K562 (cell line): Measurements from ENCODE around the gene INCENP. TPM values are rescaled to one million over a fixed set of nuclear protein-coding genes. Genes with fewer than 3 reads are reported as not detected.
A peak's percentile ranks its signal among the peaks of the same experiment; 100 is the strongest.

Experiments
- AFF4 ChIP-seq: sonication (generic); formaldehyde crosslinking; IDR thresholded peaks from 2 replicates; pipeline ENCODE4 v1.8.0; 2023; ENCODE audit warnings: mild to moderate bottlenecking, missing genetic modification reagents
- CBFB ChIP-seq: sonication (generic); formaldehyde crosslinking; IDR thresholded peaks from 2 replicates; pipeline ENCODE4 v1.4.0; 2020; ENCODE audit warnings: mild to moderate bottlenecking, missing genetic modification reagents
- E2F4 ChIP-seq: sonication (generic); formaldehyde crosslinking; IDR thresholded peaks from 2 replicates; pipeline ENCODE4 v1.8.0; 2022; ENCODE audit warnings: mild to moderate bottlenecking, low read depth, missing genetic modification reagents
- ELF1 ChIP-seq: fragments of 200-800 bp; sonication (Bioruptor generic); IDR thresholded peaks from 2 replicates; pipeline ENCODE4 v1.6.1; 2016; ENCODE audit warnings: missing genetic modification characterization, missing compliant biosample characterization
- FIP1L1 ChIP-seq: fragments of 200-400 bp; formaldehyde crosslinking; IDR thresholded peaks from 2 replicates; pipeline ENCODE4 v1.6.1; 2018; ENCODE audit warnings: mild to moderate bottlenecking, low read depth, low read length; ENCODE audit not compliant: poor library complexity, severe bottlenecking
- FOXP1 ChIP-seq: sonication (generic); formaldehyde crosslinking; IDR thresholded peaks from 2 replicates; pipeline ENCODE4 v1.8.0; 2022; ENCODE audit warnings: mild to moderate bottlenecking, missing genetic modification reagents
- HES1 ChIP-seq: fragments of 450-650 bp; IDR thresholded peaks from 2 replicates; pipeline ENCODE4 v1.6.1; 2016; ENCODE audit warnings: low read depth, mild to moderate bottlenecking, moderate library complexity
- NCOA2 ChIP-seq, 2 experiments: fragments of 450-650 bp; IDR thresholded peaks; 2 replicates each; pipeline ENCODE4 v1.6.1; 2018; ENCODE audit warnings: mild to moderate bottlenecking in 2 of 2, moderate library complexity in 1 of 2; ENCODE audit not compliant: partially characterized antibody in 2 of 2
- NONO ChIP-seq, 2 experiments: fragments of 200-400 bp in 1 of 2; fragments of 450-650 bp in 1 of 2; formaldehyde crosslinking in 1 of 2; IDR thresholded peaks; 2 replicates each; pipeline ENCODE4 v1.6.1; 2017; ENCODE audit warnings: low read depth in 2 of 2, mild to moderate bottlenecking in 2 of 2, moderate library complexity in 2 of 2, low read length in 1 of 2
- PHB2 ChIP-seq: fragments of 450-650 bp; IDR thresholded peaks from 2 replicates; pipeline ENCODE4 v1.6.1; 2017; ENCODE audit warnings: low read depth
- POLR2AphosphoS5 ChIP-seq: IDR thresholded peaks from 2 replicates; pipeline ENCODE4 v1.6.1; 2011; ENCODE audit warnings: mild to moderate bottlenecking, low read depth, low read length, moderate library complexity; ENCODE audit not compliant: control insufficient read depth, insufficient read depth
- PTRF ChIP-seq: fragments of 450-650 bp; IDR thresholded peaks from 2 replicates; pipeline ENCODE4 v1.6.1; 2016; ENCODE audit warnings: mild to moderate bottlenecking, missing genetic modification characterization, missing compliant biosample characterization
- PURB ChIP-seq: sonication (generic); formaldehyde crosslinking; IDR thresholded peaks from 2 replicates; pipeline ENCODE4 v1.9.0; 2021; ENCODE audit warnings: low read depth, mild to moderate bottlenecking, missing genetic modification reagents
- RBM15 ChIP-seq: fragments of 200-400 bp; formaldehyde crosslinking; IDR thresholded peaks from 2 replicates; pipeline ENCODE4 v1.6.1; 2018; ENCODE audit warnings: mild to moderate bottlenecking, low read length, moderate library complexity; ENCODE audit not compliant: insufficient read depth
- TAL1 ChIP-seq: fragments of 450-650 bp; IDR thresholded peaks from 2 replicates; pipeline ENCODE4 v1.6.1; 2016; ENCODE audit warnings: mild to moderate bottlenecking
- THRAP3 ChIP-seq: fragments of 450-650 bp; IDR thresholded peaks from 2 replicates; pipeline ENCODE4 v1.6.1; 2016; ENCODE audit warnings: mild to moderate bottlenecking, inconsistent platforms, borderline replicate concordance
- ZKSCAN1 ChIP-seq: fragments of 150-350 bp; IDR thresholded peaks from 2 replicates; pipeline ENCODE4 v1.6.1; 2016; ENCODE audit warnings: low read depth, low read length
- ZNF699 ChIP-seq: fragments of 250-450 bp; sonication (Bioruptor Pico); IDR thresholded peaks from 2 replicates; pipeline ENCODE4 v1.8.0; 2021; ENCODE audit warnings: mild to moderate bottlenecking, moderate library complexity; ENCODE audit not compliant: insufficient replicate concordance
- ZNF740 ChIP-seq, 3 experiments: fragments of 200-800 bp in 1 of 3; sonication (Bioruptor generic) in 1 of 3; sonication (generic) in 1 of 3; formaldehyde crosslinking in 1 of 3; IDR thresholded peaks; 2 replicates each; pipeline versions ENCODE4 v1.6.1 to v1.8.0; 2016 to 2022; ENCODE audit warnings: mild to moderate bottlenecking in 2 of 3, missing compliant biosample characterization in 2 of 3, missing genetic modification characterization in 2 of 3, missing genetic modification reagents in 1 of 3
- polyA plus RNA-seq, 8 experiments: library from polyadenylated mRNA; depleted of rRNA in 4 of 8; stranded (reverse) in 5 of 8; unstranded in 3 of 8; fragments of >200 nt; fragmentation: Nextera tagmentation in 2 of 8; fragmentation: Illumina TruSeq in 1 of 8; extraction: Ambion mirVana in 2 of 8; extraction: Trizol in 1 of 8; gene quantifications; 2 replicates each; pipeline versions ENCODE4 v1.2.1 to v1.2.3, GENCODE V29; 2011 to 2014; ENCODE audit warnings: inconsistent platforms in 1 of 8, missing spikeins in 1 of 8
- total RNA-seq, 7 experiments: library from RNA; depleted of rRNA in 6 of 7; stranded (reverse); fragments of >200 nt in 6 of 7; fragmentation: Illumina TruSeq in 2 of 7; extraction: Trizol in 2 of 7; gene quantifications; 2 replicates each; pipeline versions ENCODE4 v1.2.1 to v1.2.3, GENCODE V29; 2011 to 2021; ENCODE audit warnings: low replicate concordance in 1 of 7
- TF ChIP-seq, protein P1 (sequence below): sonication (generic); formaldehyde crosslinking; IDR thresholded peaks from 2 replicates; pipeline ENCODE4 v1.8.1; 2023; ENCODE audit warnings: mild to moderate bottlenecking, missing genetic modification reagents, moderate library complexity

INCENP gene
- total and polyA plus RNA-seq, 9 of the 15 experiments (the other 6 are each of a cell fraction or from before 2014, with no cell fraction given), result 1.1 to 97.9 (median 28.2) TPM

GRCh38 chr11:62123669-62124185 lies at the start of gene INCENP (continued):
- TF ChIP-seq FIP1L1 (peak; percentile 26), THRAP3 (no peak), NCOA2 (IDR thresholded peaks at IDR 0.05; ENCODE audit: partially characterized antibody in 2 of 2) (no peak), ZNF699 (CRISPR knock-in tag) (no peak), PTRF (tag) (no peak), ELF1 (tag) (peak; percentile 98), NONO (IDR thresholded peaks at IDR 0.05; ENCODE audit: low read depth in 2 of 2, low read length in 1 of 2) (no peak), PURB (CRISPR knock-in tag) (no peak), PHB2 (no peak), E2F4 (CRISPR knock-in tag) (peak; percentile 98), FOXP1 (CRISPR knock-in tag) (no peak), ZNF740 (CRISPR knock-in tag; IDR thresholded peaks at IDR 0.05) (no peak; the same call in 1 of the 2 replicates), ZNF740 (tag; IDR thresholded peaks at IDR 0.05) (no peak), TAL1 (no peak), AFF4 (CRISPR knock-in tag) (0 out of 2 replicates have a peak, but pooled peaks have one; percentile 35), HES1 (no peak), POLR2AphosphoS5 (peak; percentile 59), RBM15 (no peak), ZKSCAN1 (no peak), CBFB (no peak)
- TF ChIP-seq, protein P1, sequence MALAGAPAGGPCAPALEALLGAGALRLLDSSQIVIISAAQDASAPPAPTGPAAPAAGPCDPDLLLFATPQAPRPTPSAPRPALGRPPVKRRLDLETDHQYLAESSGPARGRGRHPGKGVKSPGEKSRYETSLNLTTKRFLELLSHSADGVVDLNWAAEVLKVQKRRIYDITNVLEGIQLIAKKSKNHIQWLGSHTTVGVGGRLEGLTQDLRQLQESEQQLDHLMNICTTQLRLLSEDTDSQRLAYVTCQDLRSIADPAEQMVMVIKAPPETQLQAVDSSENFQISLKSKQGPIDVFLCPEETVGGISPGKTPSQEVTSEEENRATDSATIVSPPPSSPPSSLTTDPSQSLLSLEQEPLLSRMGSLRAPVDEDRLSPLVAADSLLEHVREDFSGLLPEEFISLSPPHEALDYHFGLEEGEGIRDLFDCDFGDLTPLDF, result peak; percentile 92
